ENCODE data around the gene TRABD2B. TPM values are rescaled to one million over a fixed set of nuclear protein-coding genes. Genes with fewer than 3 reads are reported as not detected.

TRABD2B gene
- polyA plus RNA-seq, 4 donors, result 17.0 to 21.6 (median 19.4) TPM

DNA sequence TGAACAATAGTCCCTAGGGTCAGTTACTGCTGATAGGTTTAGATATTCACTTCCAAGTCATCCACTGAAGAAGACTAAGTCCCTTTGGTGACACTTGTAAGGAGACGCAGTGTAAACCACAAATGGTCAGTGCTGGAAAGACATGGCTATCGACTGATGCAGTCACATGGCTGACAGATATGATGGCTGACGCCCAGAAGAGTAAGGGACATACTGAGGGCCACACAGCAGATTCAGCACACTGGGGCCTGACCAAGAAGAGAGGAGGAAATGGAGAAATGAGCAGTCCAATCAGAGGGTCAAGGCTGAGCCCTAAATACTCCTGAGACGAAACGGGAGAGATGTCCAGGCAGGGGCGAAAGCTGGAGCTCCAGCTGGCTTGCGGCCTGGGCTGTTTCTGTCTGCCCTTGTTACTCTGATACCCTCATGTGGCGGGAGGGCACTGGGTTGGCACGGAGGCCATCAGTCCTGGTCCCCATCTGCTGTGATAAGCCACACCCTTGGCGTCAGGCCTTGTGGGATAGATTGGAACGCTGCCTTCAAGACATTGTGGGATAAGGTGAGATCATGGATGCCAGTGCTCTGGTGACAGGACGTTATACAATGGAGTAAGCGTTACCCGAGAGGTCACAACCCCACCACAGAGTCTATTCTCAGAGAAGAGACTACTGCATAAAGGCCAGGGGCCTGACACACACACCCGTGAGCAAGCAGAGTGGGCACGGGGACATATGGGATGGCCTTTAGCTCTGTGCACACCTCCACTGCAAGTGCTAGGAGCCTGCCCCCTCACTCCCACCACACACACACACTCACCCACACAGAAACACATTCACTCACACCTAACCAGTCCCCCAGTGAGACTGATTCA, 158.4 kb downstream of the TRABD2B start:
- no peak for DNase-seq (ENCODE audit: low read depth in 4 of 4, low spot score in 3 of 4)

GRCh38 chr1:47837866-47838561, 159.2 kb downstream of the TRABD2B start:
- no peak for DNase-seq (ENCODE audit: low read depth in 4 of 4, low spot score in 3 of 4)

GRCh38 chr1:47837056-47837830, 159.9 kb downstream of the TRABD2B start:
- no peak for DNase-seq (ENCODE audit: low read depth in 4 of 4, low spot score in 3 of 4)

GRCh38 chr1:47835409-47835808, 161.8 kb downstream of the TRABD2B start:
- no peak for DNase-seq (ENCODE audit: low read depth in 4 of 4, low spot score in 3 of 4)

DNA sequence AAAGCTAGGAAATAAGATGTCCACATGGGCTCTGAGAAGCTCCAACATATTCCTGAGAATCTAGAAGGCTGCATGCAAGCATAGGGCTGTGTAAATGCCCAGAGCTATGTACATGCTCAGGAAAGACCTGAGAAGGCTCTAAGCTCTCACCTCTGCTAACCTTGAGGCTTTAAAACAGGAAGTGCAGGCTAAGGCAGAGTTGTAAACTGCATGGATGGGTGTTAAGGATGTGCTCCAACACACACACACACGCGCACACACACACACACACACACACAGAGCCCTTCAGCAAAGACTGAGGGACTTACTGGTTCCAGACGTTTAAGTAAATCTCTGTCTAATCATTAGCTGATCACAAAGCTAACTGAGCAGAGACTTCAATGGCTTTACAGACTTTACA, 162.9 kb downstream of the TRABD2B start:
- DNase-seq (ENCODE audit: low read depth in 4 of 4, low spot score in 3 of 4), result no peak

GRCh38 chr1:47830641-47831333, 166.4 kb downstream of the TRABD2B start:
- no peak for DNase-seq (ENCODE audit: low read depth in 4 of 4, low spot score in 3 of 4)

- DNase-seq (ENCODE audit: low read depth in 4 of 4, low spot score in 3 of 4), result no peak
Observed at GRCh38 chr1:47830021-47830420, 167.2 kb downstream of the TRABD2B start.

DNA sequence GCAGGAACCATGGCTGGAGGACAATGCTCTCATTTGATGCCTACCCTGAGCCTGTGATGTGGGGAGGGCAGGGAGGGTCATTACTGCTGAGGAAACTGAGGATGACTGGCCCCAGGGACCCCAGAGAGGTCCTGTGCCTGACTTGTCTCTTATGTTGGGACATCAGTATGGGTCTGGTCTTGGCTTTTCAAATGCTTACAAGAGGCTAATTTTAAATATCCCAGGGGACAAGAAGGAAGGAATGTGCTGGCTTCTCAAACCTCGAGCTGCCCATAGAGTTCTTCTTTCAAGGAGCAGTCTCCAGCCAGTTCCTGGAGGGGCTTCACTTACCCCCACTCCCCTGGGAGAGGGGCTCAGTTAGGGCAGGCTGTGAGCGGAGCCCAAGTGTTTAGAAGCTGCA, 168.2 kb downstream of the TRABD2B start:
- DNase-seq (ENCODE audit: low read depth in 4 of 4, low spot score in 3 of 4), result no peak

DNA sequence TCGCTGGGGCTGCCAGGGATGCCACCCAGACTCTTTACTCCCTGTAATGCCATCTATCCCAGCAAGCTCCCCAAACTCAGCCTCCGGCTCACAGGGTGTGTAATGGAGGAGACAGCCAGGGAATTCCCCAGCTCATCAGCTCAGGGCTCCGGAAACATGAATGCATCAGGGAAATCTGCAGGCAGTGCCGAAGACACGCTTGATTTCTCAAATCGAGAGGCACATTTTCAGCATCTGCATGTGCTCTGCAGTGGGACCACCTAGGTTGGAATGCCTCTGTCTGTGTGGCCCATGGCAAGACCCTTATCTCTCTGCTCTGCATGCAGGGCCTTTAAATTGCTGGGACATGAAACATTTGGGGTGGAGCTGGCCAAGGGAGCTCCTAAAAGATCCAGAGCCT, 170.1 kb downstream of the TRABD2B start:
- no peak for DNase-seq (ENCODE audit: low read depth in 4 of 4, low spot score in 3 of 4)

DNA sequence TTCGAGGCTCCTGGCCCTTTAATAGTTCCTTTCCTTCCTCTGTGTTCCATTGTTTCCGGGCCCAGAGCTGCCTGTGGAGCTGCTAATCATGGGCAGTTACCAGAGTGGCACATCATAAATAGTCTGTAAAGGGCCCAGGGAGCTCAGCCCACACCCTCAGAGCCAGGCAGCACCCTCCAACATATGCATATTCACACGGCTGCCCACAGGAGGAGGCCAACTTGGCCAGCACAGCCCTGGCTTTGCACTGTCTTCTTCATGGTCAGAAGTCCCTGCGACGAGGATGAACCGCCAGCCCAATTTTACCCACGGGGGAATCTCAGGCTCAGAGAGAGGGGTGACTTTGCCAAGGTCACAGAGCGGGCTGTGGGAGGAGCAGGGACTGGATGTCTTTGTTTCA, 172.5 kb downstream of the TRABD2B start:
- DNase-seq (ENCODE audit: low read depth in 4 of 4, low spot score in 3 of 4), result no peak

DNA sequence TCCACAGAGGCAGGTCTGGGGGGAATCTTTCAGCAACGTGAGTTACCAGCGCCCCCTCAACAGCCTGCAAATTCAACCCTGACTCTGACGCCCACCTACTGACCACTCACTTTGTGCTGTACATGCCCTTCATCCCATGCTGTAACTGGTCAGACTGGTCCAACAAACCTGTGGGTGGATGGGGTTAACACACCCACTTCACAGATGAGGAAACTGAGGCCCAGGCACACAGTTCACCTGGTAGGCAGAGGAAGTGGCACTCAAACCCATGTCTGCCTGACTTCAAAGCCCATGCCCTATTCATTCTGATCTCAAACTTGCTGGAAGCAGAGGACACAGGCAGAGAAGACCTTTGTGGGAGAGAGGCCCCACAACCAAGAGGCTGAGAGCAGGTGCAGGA, 172.9 kb downstream of the TRABD2B start:
- DNase-seq (ENCODE audit: low read depth in 4 of 4, low spot score in 3 of 4), result no peak

DNA sequence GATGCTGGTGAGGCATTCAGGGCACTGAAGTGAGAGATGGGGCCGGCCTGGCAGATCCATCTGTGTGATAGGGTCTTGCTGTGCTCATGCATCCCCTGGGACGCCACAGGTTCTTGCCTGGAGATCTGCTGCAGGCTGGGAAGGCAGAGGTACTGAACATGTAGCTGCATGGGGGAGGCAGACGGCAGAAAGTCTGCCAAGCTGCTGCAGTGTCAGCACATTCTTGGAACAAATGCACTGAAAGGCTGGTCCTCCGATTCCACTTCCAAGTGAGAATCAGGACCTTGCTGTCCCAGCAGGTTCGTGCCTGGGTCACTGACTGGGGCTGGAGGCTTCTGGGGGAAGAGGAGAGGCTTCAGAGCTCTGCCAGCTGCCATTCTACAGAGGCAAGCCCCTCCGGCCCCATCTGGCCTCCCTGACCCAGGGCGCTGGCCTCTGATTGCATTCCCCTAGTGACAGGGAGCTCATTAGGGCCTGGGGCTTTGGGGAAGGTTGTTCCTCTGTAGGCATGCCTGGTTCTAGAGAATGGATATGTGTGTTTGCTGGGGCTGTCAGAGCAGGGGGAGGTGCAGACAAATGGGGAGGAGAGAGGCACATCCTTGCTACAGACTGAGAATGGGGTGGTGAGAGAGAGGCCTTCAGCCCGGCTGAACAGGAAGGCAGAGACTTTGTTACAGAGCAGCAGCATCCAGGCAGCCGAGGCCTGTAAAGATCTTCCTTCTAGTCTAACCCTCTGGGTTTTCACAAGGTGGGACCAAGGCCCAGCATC, 174.0 kb downstream of the TRABD2B start:
- no peak for DNase-seq (ENCODE audit: low read depth in 4 of 4, low spot score in 3 of 4)

- DNase-seq (ENCODE audit: low read depth in 4 of 4, low spot score in 3 of 4), result no peak
Observed at GRCh38 chr1:47821760-47822159, 175.4 kb downstream of the TRABD2B start.

GRCh38 chr1:47819574-47819888, 177.7 kb downstream of the TRABD2B start:
- no peak for DNase-seq (ENCODE audit: low read depth in 4 of 4, low spot score in 3 of 4)

DNA sequence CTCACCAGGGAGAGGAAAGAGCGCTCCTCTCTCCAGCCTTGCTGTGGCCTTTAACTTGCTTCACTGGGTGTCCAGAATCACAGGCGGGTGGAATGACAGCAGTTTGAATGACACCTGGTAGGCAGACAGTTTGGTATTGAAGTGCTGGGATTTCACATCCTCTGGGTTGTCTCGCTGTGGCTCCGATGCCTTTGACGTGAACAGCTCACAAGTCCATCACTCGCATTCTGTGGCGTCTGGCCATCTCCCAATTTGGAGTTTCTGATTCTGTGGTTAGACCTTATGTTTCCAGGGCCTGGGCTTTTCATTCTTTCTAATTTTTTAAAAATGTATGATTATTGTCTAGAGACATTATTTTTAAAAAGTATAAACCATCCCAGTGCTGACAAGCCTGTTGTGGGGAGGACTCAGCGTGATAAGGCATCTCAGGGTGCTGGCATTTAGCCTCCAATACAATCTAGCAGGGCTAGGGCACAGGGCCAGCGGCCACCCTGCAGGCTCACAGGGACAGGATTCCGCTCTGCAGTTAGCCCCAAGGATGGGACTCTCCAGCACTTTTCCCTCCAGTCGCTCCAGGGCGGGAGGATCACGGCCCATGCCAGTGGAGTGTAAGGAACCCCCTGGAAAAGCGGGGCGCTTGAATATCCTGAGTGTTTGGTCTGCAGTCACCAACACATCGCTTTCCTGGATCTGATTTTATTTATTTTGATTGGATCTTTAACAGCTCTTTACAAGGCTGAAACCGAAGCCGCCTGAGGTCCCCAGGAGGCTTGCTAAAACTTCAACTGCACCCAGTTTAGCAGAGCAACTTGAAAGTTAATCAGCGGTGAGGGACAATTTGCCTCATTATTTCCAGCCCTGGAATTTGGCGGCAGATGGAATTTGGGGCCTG, 178.3 kb downstream of the TRABD2B start:
- DNase-seq (ENCODE audit: low read depth in 4 of 4, low spot score in 3 of 4), result no peak

GRCh38 chr1:47817861-47818260, 179.3 kb downstream of the TRABD2B start:
- no peak for DNase-seq (ENCODE audit: low read depth in 4 of 4, low spot score in 3 of 4)

DNA sequence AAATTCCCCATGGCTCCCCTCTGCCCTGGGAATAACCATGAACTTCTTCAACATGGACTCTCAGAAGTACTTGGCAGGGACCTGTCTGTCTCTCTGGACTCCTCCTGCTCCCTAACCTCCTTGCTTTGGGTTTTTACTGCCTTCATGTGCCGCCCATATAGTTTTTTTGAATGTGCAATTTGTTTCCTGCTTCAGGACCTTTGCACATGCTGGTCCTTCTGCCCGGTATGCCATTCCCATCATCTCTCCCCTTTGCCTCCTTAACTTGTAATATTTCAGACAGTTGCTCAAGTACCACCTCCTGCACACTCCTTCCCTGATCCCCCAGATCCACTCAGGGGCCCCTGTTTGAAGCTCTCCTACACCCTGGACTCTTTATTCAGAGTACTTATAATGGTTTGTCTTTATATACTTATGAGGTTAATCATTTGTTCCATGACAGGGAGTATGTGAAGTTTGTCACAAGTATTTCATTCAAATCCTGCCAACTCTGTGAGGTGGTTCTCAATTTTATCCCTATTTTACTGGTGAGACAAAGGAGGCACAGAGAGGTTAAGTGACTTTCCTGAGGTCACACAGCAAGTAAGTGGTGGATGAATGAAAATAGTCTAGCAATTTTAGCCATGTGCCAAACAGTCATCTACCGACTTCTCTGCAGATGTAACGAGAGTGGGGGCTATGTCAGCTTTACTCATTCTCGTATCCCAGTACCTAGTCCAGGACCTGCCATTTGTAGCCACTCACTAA, 180.7 kb downstream of the TRABD2B start:
- no peak for DNase-seq (ENCODE audit: low read depth in 4 of 4, low spot score in 3 of 4)

DNA sequence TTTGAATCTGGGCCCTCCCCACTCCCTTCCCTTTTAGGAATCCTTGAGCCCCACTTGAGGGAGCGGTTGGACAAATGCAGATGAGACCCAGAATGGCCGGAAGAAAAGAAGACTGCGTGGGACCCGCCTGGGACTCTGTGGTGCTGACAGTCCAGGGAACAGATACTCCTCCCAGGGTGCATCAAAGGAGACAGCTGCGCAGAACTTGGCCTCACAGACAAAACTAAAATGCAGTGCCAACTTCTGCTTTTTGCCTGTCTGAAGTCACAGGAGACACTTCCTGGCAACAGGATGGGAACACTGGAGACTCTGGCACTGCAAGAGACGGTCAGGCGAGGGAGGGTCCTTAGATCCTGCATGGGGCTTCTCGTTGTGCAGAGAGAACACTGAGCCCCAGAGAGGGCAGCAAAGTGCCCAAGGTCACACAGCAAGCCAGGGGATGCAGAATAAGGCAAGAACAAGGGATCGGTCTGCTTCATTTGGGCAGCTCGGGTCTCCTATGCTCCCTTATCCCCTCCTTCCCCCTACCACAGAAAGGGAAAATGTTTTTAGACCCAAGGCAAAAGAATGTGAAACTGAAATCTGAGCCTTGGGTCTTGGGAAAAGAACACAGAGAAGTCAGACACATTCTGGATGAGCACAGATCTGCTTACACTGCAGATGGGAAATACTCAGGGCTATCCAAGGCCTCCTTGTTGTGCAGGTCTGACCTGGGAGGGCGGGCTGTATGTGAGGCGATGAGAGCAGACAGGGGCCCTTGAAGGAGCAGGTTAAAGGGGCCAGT, 182.4 kb downstream of the TRABD2B start:
- no peak for DNase-seq (ENCODE audit: low read depth in 4 of 4, low spot score in 3 of 4)
